GM19395 (cell line): Measurements from ENCODE around the gene ZNF260.
"Not testable (repeated sequence)": the region's sequence is repeated elsewhere in the genome, so short reads cannot be mapped to it uniquely, and the experiment has no call there.

Source experiments
- ATAC-seq: cut with Tn5 transposase; IDR thresholded peaks from one replicate; pipeline ENCODE4 v1.9.1; 2021; ENCODE audit warnings: mild to moderate bottlenecking, moderate library complexity; ENCODE audit not compliant: unreplicated experiment

ZNF260 gene

GRCh38 chr19:36528194-36528920 lies at the start of gene ZNF260:
TSS of gene ZNF260 (minus strand) at chr19:36528271. CDS start at chr19:36515238, 13,033 bp downstream.
- ATAC-seq, result peak; percentile 83

DNA sequence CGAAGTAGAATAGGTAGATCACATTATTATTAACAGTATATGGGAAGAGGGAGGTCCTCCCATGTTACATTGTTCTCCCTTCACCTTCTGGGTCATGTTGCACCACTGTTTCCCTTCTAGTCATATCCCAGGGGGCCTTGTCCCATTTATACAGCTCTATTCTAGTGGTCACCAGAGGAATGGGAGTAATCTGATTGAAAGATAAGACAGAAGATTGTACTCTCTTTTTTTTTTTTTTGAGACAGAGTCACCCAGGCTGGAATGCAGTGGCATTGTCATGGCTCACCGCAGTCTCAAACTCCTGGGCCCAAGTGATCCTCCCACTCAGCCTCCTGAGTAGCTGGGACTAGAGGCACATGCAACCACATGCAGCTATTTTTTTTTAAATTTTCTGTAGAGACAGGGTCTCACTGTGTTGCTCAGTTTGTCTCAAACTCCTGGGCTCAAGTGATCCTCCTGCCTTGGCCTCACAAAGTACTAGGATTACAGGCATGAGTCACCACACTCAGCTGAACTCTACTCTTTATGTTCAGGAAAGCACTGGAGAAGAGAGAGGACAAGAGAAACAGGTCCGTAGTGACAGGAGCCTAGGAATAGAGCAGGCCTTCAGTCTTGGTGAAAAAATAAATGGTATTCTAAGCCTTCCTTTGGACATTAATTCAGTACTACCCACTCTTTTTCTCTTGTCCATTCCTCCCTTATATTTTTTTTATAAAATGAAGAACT lies 49.4 kb upstream of the ZNF260 start:
- ATAC-seq, result no peak

DNA sequence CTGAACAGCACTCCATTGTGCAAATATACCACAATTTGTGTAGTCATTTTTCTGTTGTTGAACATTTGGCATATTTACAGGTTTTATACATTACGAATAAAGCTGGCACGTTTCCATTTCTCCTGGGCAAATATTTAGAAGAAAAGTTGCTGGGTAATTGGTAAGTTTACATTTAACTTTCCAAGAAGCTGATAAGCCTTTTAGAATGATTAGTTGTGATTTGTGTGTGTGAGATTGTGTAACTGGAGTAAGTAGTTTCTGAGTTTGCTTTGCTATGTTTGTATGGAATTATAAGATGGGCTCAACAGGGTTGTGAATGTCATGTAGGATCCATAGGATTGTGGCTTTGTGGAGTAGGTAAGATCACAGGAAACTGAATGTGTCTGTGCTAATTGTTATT lies 46.7 kb upstream of the ZNF260 start:
- ATAC-seq, result no peak

DNA sequence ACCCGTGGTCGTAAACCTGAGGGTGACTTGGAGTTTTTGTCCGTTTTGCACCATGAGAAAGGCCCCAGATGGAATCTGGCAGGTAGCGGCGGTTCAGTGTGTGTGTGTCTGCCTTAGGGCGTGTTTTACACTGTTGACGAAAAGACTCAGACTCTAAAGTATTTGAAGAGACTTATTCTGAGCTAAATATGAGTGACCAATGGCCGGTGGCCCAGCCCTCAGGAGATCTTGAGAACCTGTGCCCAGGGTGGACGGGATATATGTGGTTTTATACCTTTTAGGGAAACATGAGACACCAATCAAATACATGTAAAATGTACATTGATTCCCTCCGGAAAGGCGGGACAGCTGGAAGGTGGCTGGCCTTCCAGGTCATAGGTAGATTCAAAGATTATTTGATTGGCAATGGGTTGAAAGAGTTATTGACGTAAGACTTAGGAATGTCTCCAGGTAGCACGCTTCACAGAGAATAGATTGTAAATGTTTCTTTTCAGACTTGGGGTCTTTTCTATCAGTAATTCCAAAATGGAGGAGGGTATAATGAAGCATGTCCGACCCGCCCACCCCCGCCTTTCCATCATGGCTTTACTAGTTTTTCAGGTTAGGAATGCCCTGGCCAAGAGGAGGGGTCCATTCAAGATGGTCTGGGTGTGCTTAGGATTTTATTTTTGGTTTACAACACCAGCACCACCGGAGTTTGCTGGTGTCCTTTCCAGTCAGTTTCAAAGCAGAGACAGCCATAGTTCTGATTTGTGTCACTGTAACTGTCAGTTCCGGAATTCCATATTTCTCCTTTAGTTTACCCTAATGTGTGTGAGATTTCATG lies 46.0 kb upstream of the ZNF260 start:
- ATAC-seq, result peak; percentile 11

GRCh38 chr19:36573020-36573894 lies 45.2 kb upstream of the ZNF260 start, which contains the start of gene ZNF529:
TSS of gene ZNF529 (minus strand) at chr19:36573292. CDS start at chr19:36572346, 946 bp downstream.
- peak; percentile 92 for ATAC-seq

DNA sequence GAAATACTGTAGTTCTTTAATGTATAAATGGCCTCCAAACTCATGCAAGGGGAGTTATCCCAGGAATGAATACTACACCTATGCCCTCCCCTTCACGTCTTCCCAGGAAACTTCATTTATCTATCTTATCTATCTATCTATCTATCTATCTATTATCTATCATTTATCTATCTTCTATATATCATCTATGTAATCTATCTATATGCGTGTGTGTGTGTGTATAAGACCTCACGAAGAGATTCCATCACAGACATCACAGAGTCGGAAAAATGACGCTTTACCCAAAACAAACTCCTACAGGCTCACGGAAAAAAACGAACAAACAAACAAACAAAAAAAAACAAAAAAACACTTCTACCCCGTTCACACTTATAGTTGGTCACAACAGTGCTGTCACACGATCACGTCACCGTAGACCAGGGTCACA lies 44.5 kb upstream of the ZNF260 start:
- no peak for ATAC-seq

DNA sequence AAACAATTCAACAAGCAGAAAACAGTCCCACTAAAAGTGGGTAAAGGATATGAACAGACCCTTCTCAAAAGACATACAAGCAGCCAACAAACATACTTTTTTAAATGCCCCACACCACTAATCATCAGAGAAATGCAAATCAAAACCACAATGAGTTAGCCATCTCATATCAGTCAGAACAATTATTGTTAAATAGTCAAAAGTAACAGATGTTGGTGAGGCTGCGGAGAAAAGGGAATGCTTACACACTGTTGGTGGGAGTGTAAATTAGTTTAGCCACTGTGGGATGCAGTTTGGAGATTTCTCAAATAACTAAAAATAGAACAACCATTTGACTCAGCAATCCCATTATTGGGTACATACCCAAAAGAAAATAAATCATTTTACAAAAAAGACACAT lies 36.3 kb upstream of the ZNF260 start:
- ATAC-seq, result no peak

DNA sequence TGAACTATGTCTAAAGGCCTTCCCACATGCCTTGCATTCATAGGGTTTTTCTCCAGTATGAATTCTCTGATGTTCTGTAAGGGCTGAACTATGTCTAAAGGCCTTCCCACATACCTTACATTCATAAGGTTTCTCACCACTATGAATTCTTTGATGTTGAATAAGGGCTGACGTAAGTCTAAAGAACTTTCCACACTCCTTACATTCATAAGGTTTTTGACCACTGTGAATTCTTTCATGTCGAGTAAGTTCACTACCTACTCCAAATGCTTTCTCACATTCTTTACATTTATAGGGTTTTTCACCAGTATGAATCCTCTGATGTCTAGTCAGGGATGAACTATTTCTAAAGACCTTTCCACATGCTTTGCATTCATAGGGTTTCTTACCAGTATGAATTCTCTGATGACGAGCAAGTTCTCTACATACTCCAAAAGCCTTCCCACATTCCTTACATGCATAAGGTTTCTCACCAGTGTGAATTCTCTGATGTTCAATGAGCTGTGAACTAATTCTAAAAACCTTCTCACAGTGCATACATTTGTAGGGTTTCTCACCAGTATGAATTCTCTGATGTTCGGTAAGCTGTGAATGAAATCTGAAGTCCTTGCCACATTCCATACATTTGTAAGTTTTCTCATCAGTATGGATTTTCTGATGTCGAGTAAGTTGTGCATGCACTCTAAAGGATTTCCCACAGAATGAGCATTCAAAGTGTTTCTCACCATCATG lies 19.1 kb upstream of the ZNF260 start:
- ATAC-seq, result no peak

DNA sequence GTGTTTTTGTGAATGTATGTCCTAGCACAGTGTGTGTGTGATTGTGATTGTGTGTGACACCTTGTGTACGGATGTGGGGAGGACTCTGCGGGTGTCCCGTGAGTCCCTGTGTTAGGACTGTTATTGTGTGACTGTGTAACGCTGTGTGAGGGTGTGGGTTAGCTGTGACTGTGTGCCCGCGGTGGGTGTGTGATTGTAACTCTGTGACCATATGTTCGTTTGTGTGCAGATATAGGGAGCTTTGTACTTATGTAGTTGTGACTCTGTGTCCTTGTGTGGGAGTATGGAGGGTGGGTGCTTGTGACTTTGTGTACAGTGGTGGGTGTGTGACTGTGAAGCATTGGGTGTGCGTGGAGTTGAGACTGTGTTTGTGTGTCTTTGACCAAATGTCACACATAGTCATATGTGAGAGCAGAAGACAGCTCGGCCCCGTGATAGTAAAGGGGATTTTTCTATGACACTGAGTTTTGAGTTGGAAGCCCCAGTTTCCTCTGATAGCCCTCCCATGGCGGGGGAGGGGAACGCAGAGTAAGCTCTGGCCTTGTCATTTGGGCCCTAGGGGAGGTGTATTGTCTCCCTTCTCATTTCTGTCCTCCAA lies 949 bp upstream of the ZNF260 start:
- peak; percentile 26 for ATAC-seq

GRCh38 chr19:36527873-36528193 lies 238 bp downstream of the ZNF260 start:
- no peak for ATAC-seq

DNA sequence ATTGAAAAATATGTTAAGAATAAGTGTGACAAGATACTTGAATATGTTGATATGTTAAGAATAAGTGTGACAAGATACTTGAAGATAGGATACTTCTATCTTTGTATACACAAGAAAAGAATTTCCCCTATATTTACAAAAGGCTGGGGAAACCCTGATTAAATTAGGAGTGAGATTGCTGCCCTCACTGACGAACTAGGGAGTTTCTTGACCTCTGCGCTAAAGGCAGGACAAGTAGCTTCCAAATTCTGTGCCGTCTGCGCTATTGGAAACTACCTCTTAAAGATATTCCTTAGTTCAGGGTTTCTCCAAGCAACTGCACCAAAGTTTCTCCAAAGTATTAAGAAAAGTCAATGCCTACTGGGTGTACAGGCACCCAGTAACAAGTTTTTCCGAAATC lies 730 bp downstream of the ZNF260 start:
- no peak for ATAC-seq

DNA sequence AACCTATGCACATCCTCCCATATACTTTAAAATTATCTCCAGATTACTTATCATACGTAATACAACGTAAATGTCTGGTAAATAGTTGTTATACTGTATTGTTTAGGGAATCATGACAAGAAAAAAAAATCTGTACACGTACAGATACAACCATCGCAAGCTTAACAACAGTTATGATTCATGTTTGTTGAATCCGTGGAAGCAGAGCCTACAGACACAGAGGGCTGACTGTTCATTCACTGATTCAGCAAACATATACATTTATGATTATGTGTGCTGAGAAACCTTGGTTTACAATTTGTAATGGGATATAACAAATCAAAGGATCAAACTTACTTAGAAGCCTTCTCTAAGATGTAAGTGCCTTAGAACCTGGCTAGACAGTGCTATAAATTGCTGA lies 1.5 kb downstream of the ZNF260 start:
- ATAC-seq, result no peak

DNA sequence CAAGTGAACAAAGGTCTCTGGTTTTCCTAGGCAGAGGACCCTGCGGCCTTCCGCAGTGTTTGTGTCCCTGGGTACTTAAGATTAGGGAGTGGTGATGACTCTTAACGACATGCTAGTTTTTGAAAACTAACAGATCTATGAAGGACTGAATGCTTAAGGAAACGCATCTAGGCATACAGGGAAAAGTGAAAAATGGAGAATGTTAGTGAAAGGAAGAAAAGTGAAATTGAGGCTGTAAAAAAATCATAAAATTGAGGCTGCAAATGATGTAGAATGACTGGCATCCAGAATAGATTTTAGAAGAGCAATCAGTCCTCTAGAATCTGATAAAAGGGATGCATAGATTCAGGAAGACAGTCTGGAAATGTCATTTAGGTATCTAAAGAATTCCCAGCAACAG lies 3.5 kb downstream of the ZNF260 start:
- no peak for ATAC-seq

DNA sequence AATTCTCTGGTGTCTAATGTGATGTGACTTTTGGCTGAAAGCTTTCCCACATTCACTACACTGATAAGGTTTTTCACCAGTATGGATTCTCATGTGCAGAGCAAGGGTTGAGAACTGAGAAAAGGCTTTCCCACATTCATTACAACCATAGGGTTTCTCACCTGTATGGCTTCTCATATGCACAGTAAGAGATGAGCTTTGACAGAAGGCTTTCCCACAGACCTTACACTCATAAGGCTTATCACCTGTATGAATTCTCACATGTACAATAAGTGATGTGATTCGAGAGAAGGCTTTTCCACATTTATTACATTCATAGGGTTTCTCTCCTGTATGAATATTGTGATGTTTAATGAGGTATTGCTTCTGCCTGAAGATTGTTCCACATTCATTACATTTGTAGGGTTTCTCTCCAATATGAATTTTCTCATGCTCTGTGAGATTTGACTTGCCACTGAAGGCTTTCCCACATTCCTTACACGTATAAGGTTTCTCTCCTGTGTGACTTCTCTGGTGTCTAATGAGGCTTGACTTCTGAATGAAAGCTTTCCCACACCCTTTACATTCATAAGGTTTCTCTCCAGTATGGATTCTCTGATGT lies 14.0 kb downstream of the ZNF260 start:
- ATAC-seq, result no peak

- no peak for ATAC-seq
Measured at GRCh38 chr19:36508325-36508724, 19.7 kb downstream of the ZNF260 start.

DNA sequence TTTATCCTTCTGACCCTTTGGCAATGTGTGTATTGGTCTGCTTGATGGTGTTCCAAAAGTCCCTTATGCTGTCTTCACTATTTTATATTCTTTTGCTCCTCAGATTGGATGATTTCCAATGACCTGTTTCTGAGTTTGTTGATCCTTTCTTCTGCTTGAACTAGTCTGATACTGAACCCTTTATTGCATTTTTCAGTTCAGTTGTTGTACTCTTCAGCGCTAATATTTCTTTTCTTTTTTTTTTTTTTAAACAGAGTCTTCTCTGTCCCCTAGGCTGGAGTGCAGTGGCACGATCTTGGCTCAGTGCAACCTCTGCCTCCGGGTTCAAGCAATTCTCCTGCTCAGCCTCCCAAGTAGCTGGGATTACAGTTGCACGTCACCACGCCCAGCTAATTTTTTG lies 26.1 kb downstream of the ZNF260 start:
- ATAC-seq, result no peak

GRCh38 chr19:36497001-36497400 lies 31.1 kb downstream of the ZNF260 start:
- no peak for ATAC-seq

DNA sequence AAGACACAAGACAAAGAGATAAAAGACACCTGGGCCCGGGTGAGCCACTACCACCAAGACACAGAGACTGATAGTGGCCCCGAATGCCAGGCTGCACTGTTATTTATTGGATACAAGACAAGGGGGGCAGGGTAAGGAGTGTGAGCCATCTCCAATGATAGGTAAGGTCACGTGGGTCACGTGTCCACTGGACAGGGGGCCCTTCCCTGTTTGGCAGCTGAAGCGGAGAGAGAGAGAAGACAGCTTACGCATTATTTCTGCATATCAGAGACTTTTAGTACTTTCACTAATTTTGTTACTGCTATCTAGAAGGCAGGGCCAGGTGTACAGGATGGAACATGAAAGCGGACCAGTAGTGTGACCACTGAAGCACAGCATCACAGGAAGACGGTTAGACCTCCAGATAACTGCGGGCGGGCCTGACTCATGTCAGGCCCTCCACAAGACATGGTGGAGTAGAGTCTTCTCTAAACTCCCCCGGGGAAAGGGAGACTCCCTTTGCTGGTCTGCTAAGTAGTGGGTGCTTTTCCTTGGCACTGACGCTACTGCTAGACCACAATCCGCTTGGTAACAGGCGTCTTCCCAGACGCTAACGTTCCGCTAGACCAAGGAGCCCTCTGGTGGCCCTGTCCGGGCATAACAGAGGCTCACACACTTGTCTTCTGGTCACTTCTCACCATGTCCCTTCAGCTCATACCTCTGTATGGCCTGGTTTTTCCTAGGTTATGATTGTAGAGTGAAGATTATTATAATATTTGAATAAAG lies 35.2 kb downstream of the ZNF260 start:
- ATAC-seq, result not testable (repeated sequence)
